ENCODE data around the gene HIC1.

Gene HIC1

GRCh38 chr17:2050300-2051060, 4.4 kb upstream of the HIC1 start:
- no peak for TF ChIP-seq CTCF (IDR thresholded peaks at IDR 0.05; ENCODE audit: extremely low read depth, missing control alignments)
- peak; percentile 86 for DNase-seq (ENCODE audit: low spot score)

GRCh38 chr17:2051061-2051932, 3.6 kb upstream of the HIC1 start:
- no peak for TF ChIP-seq CTCF (IDR thresholded peaks at IDR 0.05; ENCODE audit: extremely low read depth, missing control alignments)
- DNase-seq (ENCODE audit: low spot score), result no peak

- TF ChIP-seq CTCF (IDR thresholded peaks at IDR 0.05; ENCODE audit: extremely low read depth, missing control alignments), result no peak
- DNase-seq (ENCODE audit: low spot score), result no peak
Measured at GRCh38 chr17:2051933-2052559, 2.9 kb upstream of the HIC1 start.

GRCh38 chr17:2053380-2054261, 1.3 kb upstream of the HIC1 start:
- peak; percentile 95 for TF ChIP-seq CTCF (IDR thresholded peaks at IDR 0.05; ENCODE audit: extremely low read depth, missing control alignments)
- peak; percentile 86 for DNase-seq (ENCODE audit: low spot score)

GRCh38 chr17:2054262-2054511, 716 bp upstream of the HIC1 start:
- no peak for DNase-seq (ENCODE audit: low spot score)
- TF ChIP-seq CTCF (IDR thresholded peaks at IDR 0.05; ENCODE audit: extremely low read depth, missing control alignments), result no peak

- TF ChIP-seq CTCF (IDR thresholded peaks at IDR 0.05; ENCODE audit: extremely low read depth, missing control alignments), result no peak
- DNase-seq (ENCODE audit: low spot score), result peak; percentile 87
Measured at GRCh38 chr17:2055292-2056205, 646 bp downstream of the HIC1 start.

Data from GM20000 (cell line).